GM23338 (cell line): Measurements from ENCODE around the gene OR2A5. TPM values are rescaled to one million over a fixed set of nuclear protein-coding genes. Genes with fewer than 3 reads are reported as not detected.

Source experiments
- ATAC-seq: fragments of 200-7000 bp; cut with Tn5 transposase; 3 replicates; pipeline ENCODE4 v1.9.1; 2020
- DNase-seq: peaks from one replicate; pipeline ENCODE4 v3.0.0-alpha.2; 2015; ENCODE audit warnings: low spot score
- H2AFZ ChIP-seq: fragments of 200-600 bp; sonication (generic); 2 replicates; pipeline ENCODE4 v1.8.0; 2016; ENCODE audit warnings: antibody characterized with exemption, mild to moderate bottlenecking, moderate library complexity
- H3F3A ChIP-seq: fragments of 200-600 bp; sonication (generic); replicated peaks from 2 replicates; pipeline ENCODE4 v1.8.0; 2017; ENCODE audit warnings: antibody characterized with exemption, mixed run types, low read depth
- H3K27ac ChIP-seq: fragments of 200-600 bp; sonication (generic); 2 replicates; pipeline ENCODE4 v1.6.1; 2016; ENCODE audit warnings: low read depth
- H3K27me3 ChIP-seq: fragments of 200-600 bp; sonication (generic); 2 replicates; pipeline ENCODE4 v1.8.0; 2016; ENCODE audit warnings: mild to moderate bottlenecking, mixed run types, moderate library complexity; ENCODE audit not compliant: insufficient read depth
- H3K36me3 ChIP-seq: fragments of 200-600 bp; sonication (generic); 2 replicates; pipeline ENCODE4 v1.8.0; 2016; ENCODE audit warnings: mild to moderate bottlenecking; ENCODE audit not compliant: insufficient read depth
- H3K4me1 ChIP-seq: fragments of 200-600 bp; sonication (generic); 2 replicates; pipeline ENCODE4 v1.8.0; 2016; ENCODE audit warnings: mild to moderate bottlenecking, moderate library complexity; ENCODE audit not compliant: insufficient read depth
- H3K4me2 ChIP-seq: fragments of 200-600 bp; sonication (generic); 2 replicates; pipeline ENCODE4 v1.7.1; 2017; ENCODE audit warnings: mixed run types
- H3K4me3 ChIP-seq: fragments of 200-600 bp; sonication (generic); 2 replicates; pipeline ENCODE4 v1.6.1; 2016; ENCODE audit warnings: mixed run types
- H3K79me2 ChIP-seq: fragments of 200-600 bp; sonication (generic); replicated peaks from 2 replicates; pipeline ENCODE4 v1.8.0; 2017; ENCODE audit warnings: mild to moderate bottlenecking; ENCODE audit not compliant: insufficient read depth
- H3K9me2 ChIP-seq: fragments of 200-600 bp; sonication (generic); 2 replicates; pipeline ENCODE4 v1.8.0; 2017; ENCODE audit not compliant: insufficient read depth
- H4K20me1 ChIP-seq: fragments of 200-600 bp; sonication (generic); replicated peaks from 2 replicates; pipeline ENCODE4 v1.8.0; 2017; ENCODE audit warnings: mild to moderate bottlenecking; ENCODE audit not compliant: insufficient read depth
- H3K27ac Mint-ChIP-seq: 2 replicates; pipeline ENCODE4 v1.8.0; 2020; ENCODE audit warnings: inconsistent platforms, mild to moderate bottlenecking, moderate library complexity, mixed read lengths
- H3K27me3 Mint-ChIP-seq: 3 replicates; pipeline ENCODE4 v1.8.0; 2022; ENCODE audit warnings: low read depth, mild to moderate bottlenecking, moderate library complexity, mixed read lengths, inconsistent platforms; ENCODE audit not compliant: insufficient read depth, poor library complexity
- H3K36me3 Mint-ChIP-seq: 3 replicates; pipeline ENCODE4 v1.8.0; 2021; ENCODE audit warnings: low read depth, mild to moderate bottlenecking, inconsistent platforms, moderate library complexity, mixed read lengths
- H3K4me1 Mint-ChIP-seq: 3 replicates; pipeline ENCODE4 v1.8.0; 2020; ENCODE audit warnings: mild to moderate bottlenecking, inconsistent platforms, mixed read lengths
- H3K4me3 Mint-ChIP-seq: 3 replicates; pipeline ENCODE4 v1.8.0; 2021; ENCODE audit warnings: moderate library complexity, mild to moderate bottlenecking, inconsistent platforms, mixed read lengths
- H3K9me3 Mint-ChIP-seq: 3 replicates; pipeline ENCODE4 v1.8.0; 2020; ENCODE audit warnings: moderate library complexity, mild to moderate bottlenecking, inconsistent platforms, mixed read lengths
- CREB1 ChIP-seq: fragments of 250-450 bp; sonication (Bioruptor Pico); IDR thresholded peaks from 2 replicates; pipeline ENCODE4 v1.5.0; 2020; ENCODE audit warnings: low read depth, mild to moderate bottlenecking, moderate library complexity
- CTCF ChIP-seq, 2 experiments: fragments of 200-600 bp in 1 of 2; sonication (generic) in 1 of 2; conservative IDR thresholded peaks; 2 replicates each; pipeline versions ENCODE4 v1.5.1 to v1.6.1; 2016 to 2017; ENCODE audit warnings: antibody characterized with exemption in 2 of 2, low read depth in 2 of 2, mild to moderate bottlenecking in 2 of 2, moderate library complexity in 1 of 2
- EZH2 ChIP-seq: fragments of 200-600 bp; sonication (generic); IDR thresholded peaks from one replicate; pipeline ENCODE4 v1.8.0; 2017; ENCODE audit warnings: antibody characterized with exemption, mild to moderate bottlenecking, low read depth; ENCODE audit not compliant: unreplicated experiment
- JUNB ChIP-seq: IDR thresholded peaks from one replicate; pipeline ENCODE4 v1.6.1; 2016; ENCODE audit warnings: antibody characterized with exemption; ENCODE audit not compliant: unreplicated experiment
- POLR2AphosphoS5 ChIP-seq: IDR thresholded peaks from 2 replicates; pipeline ENCODE4 v1.6.1; 2016; ENCODE audit warnings: antibody characterized with exemption, low read depth
- STAT1 ChIP-seq: IDR thresholded peaks from one replicate; pipeline ENCODE4 v1.6.1; 2016; ENCODE audit warnings: antibody characterized with exemption; ENCODE audit not compliant: unreplicated experiment
- ZNF114 ChIP-seq: fragments of 250-450 bp; sonication (Bioruptor Pico); IDR thresholded peaks from 2 replicates; pipeline ENCODE4 v1.5.0; 2020; ENCODE audit warnings: mild to moderate bottlenecking, moderate library complexity
- ZNF331 ChIP-seq: fragments of 250-450 bp; sonication (Bioruptor Pico); IDR thresholded peaks from 2 replicates; pipeline ENCODE4 v1.5.0; 2020; ENCODE audit warnings: low read depth, mild to moderate bottlenecking, moderate library complexity
- polyA plus RNA-seq: library from polyadenylated mRNA; unstranded; fragments of >200 nt; fragmentation: Nextera tagmentation; extraction: Ambion mirVana; gene quantifications from 2 replicates; pipeline ENCODE4 v1.2.1, GENCODE V29; 2016
- total RNA-seq: library from RNA; depleted of rRNA; stranded (reverse); fragments of >200 nt; shearing (Covaris generic); gene quantifications from 2 replicates; pipeline ENCODE4 v1.2.3, GENCODE V29; 2014
- TF ChIP-seq, protein P1 (sequence below): IDR thresholded peaks from 2 replicates; pipeline ENCODE4 v1.6.1; 2016; ENCODE audit warnings: antibody characterized with exemption
- TF ChIP-seq, protein P2 (sequence below): fragments of 250-450 bp; sonication (Bioruptor Pico); IDR thresholded peaks from 2 replicates; pipeline ENCODE4 v1.5.0; 2020; ENCODE audit warnings: mild to moderate bottlenecking, moderate library complexity
- TF ChIP-seq, protein P3 (sequence below): IDR thresholded peaks from one replicate; pipeline ENCODE4 v1.6.1; 2018; ENCODE audit warnings: antibody characterized with exemption; ENCODE audit not compliant: unreplicated experiment

OR2A5 gene
- total and polyA plus RNA-seq, 2 experiments from 2014 or later: not detected

GRCh38 chr7:144086730-144087129 is 38.0 kb downstream of the OR2A5 start (continued):
- TF ChIP-seq CREB1 (CRISPR knock-in tag): no peak
- no peak for TF ChIP-seq ZNF114 (CRISPR knock-in tag)
- TF ChIP-seq POLR2AphosphoS5: no peak
- no peak for TF ChIP-seq EZH2
- TF ChIP-seq, protein P1, sequence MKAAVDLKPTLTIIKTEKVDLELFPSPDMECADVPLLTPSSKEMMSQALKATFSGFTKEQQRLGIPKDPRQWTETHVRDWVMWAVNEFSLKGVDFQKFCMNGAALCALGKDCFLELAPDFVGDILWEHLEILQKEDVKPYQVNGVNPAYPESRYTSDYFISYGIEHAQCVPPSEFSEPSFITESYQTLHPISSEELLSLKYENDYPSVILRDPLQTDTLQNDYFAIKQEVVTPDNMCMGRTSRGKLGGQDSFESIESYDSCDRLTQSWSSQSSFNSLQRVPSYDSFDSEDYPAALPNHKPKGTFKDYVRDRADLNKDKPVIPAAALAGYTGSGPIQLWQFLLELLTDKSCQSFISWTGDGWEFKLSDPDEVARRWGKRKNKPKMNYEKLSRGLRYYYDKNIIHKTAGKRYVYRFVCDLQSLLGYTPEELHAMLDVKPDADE: no peak
- no peak for TF ChIP-seq STAT1
- TF ChIP-seq CTCF (conservative IDR thresholded peaks at IDR 0.05; ENCODE audit: low read depth in 2 of 2): no peak

DNA sequence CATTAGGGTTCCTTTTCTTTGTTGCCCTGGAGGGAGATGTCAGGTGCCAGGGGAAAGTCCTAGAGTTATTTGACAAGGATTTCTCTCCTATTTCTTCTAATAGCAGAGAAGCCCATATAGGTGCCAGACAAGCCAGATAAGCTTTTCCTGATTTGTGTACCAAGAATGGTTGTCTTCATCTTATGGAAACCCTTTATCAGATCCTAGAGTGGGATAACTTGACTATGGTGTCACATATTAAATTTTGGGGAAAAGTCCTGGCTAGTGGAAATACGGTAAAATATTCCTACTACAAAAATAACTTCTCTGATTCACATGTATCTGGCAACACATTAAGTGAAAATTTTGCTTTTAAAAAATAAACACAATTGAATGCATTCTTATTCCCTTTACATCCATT is 38.5 kb downstream of the OR2A5 start:
- H3F3A ChIP-seq: no peaks in the 10 kb centered on the region
- ATAC-seq: no peak
- no peak overlapping the region for H3K4me3 ChIP-seq
- H3K27ac Mint-ChIP-seq: no peak overlapping the region
- H3K9me3 Mint-ChIP-seq: peaks cover 5% of the 10 kb centered on the region; the same call in 2 of the 3 replicates
- H3K79me2 ChIP-seq: no peaks in the 10 kb centered on the region
- no peak overlapping the region for H3K27ac ChIP-seq
- no peak overlapping the region for H2AFZ ChIP-seq
- no peak overlapping the region for H3K4me2 ChIP-seq
- no peaks in the 10 kb centered on the region; the same call in 1 of the 2 replicates for H3K4me1 ChIP-seq
- H3K36me3 Mint-ChIP-seq: no peaks in the 10 kb centered on the region
- no peaks in the 10 kb centered on the region for H3K27me3 ChIP-seq
- no peaks in the 10 kb centered on the region for H4K20me1 ChIP-seq
- TF ChIP-seq CREB1 (CRISPR knock-in tag): no peak
- no peak for TF ChIP-seq ZNF331 (CRISPR knock-in tag)
- no peak for TF ChIP-seq ZNF114 (CRISPR knock-in tag)
- no peak for TF ChIP-seq JUNB
- TF ChIP-seq, protein P2, sequence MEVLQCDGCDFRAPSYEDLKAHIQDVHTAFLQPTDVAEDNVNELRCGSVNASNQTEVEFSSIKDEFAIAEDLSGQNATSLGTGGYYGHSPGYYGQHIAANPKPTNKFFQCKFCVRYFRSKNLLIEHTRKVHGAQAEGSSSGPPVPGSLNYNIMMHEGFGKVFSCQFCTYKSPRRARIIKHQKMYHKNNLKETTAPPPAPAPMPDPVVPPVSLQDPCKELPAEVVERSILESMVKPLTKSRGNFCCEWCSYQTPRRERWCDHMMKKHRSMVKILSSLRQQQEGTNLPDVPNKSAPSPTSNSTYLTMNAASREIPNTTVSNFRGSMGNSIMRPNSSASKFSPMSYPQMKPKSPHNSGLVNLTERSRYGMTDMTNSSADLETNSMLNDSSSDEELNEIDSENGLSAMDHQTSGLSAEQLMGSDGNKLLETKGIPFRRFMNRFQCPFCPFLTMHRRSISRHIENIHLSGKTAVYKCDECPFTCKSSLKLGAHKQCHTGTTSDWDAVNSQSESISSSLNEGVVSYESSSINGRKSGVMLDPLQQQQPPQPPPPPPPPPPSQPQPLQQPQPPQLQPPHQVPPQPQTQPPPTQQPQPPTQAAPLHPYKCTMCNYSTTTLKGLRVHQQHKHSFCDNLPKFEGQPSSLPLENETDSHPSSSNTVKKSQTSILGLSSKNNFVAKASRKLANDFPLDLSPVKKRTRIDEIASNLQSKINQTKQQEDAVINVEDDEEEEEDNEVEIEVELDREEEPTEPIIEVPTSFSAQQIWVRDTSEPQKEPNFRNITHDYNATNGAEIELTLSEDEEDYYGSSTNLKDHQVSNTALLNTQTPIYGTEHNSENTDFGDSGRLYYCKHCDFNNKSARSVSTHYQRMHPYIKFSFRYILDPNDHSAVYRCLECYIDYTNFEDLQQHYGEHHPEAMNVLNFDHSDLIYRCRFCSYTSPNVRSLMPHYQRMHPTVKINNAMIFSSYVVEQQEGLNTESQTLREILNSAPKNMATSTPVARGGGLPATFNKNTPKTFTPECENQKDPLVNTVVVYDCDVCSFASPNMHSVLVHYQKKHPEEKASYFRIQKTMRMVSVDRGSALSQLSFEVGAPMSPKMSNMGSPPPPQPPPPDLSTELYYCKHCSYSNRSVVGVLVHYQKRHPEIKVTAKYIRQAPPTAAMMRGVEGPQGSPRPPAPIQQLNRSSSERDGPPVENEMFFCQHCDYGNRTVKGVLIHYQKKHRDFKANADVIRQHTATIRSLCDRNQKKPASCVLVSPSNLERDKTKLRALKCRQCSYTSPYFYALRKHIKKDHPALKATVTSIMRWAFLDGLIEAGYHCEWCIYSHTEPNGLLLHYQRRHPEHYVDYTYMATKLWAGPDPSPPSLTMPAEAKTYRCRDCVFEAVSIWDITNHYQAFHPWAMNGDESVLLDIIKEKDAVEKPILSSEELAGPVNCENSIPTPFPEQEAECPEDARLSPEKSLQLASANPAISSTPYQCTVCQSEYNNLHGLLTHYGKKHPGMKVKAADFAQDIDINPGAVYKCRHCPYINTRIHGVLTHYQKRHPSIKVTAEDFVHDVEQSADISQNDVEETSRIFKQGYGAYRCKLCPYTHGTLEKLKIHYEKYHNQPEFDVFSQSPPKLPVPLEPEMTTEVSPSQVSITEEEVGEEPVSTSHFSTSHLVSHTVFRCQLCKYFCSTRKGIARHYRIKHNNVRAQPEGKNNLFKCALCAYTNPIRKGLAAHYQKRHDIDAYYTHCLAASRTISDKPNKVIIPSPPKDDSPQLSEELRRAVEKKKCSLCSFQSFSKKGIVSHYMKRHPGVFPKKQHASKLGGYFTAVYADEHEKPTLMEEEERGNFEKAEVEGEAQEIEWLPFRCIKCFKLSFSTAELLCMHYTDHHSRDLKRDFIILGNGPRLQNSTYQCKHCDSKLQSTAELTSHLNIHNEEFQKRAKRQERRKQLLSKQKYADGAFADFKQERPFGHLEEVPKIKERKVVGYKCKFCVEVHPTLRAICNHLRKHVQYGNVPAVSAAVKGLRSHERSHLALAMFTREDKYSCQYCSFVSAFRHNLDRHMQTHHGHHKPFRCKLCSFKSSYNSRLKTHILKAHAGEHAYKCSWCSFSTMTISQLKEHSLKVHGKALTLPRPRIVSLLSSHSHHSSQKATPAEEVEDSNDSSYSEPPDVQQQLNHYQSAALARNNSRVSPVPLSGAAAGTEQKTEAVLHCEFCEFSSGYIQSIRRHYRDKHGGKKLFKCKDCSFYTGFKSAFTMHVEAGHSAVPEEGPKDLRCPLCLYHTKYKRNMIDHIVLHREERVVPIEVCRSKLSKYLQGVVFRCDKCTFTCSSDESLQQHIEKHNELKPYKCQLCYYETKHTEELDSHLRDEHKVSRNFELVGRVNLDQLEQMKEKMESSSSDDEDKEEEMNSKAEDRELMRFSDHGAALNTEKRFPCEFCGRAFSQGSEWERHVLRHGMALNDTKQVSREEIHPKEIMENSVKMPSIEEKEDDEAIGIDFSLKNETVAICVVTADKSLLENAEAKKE (CRISPR knock-in tag): no peak
- no peak for TF ChIP-seq STAT1
- no peak for TF ChIP-seq EZH2
- TF ChIP-seq, protein P3, sequence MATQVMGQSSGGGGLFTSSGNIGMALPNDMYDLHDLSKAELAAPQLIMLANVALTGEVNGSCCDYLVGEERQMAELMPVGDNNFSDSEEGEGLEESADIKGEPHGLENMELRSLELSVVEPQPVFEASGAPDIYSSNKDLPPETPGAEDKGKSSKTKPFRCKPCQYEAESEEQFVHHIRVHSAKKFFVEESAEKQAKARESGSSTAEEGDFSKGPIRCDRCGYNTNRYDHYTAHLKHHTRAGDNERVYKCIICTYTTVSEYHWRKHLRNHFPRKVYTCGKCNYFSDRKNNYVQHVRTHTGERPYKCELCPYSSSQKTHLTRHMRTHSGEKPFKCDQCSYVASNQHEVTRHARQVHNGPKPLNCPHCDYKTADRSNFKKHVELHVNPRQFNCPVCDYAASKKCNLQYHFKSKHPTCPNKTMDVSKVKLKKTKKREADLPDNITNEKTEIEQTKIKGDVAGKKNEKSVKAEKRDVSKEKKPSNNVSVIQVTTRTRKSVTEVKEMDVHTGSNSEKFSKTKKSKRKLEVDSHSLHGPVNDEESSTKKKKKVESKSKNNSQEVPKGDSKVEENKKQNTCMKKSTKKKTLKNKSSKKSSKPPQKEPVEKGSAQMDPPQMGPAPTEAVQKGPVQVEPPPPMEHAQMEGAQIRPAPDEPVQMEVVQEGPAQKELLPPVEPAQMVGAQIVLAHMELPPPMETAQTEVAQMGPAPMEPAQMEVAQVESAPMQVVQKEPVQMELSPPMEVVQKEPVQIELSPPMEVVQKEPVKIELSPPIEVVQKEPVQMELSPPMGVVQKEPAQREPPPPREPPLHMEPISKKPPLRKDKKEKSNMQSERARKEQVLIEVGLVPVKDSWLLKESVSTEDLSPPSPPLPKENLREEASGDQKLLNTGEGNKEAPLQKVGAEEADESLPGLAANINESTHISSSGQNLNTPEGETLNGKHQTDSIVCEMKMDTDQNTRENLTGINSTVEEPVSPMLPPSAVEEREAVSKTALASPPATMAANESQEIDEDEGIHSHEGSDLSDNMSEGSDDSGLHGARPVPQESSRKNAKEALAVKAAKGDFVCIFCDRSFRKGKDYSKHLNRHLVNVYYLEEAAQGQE: no peak
- no peak for DNase-seq
- peaks cover 2% of the 10 kb centered on the region; the same call in 1 of the 3 replicates for H3K4me1 Mint-ChIP-seq
- no peaks in the 10 kb centered on the region for H3K27me3 Mint-ChIP-seq
- no peaks in the 10 kb centered on the region for H3K36me3 ChIP-seq
- no peaks in the 10 kb centered on the region for H3K9me2 ChIP-seq
- no peak overlapping the region for H3K4me3 Mint-ChIP-seq
